ENCODE results near the gene ANO10. TPM values are rescaled to one million over a fixed set of nuclear protein-coding genes. Genes with fewer than 3 reads are reported as not detected.

Gene ANO10
- total and polyA plus RNA-seq, 2 donors (not counting 3 experiments of a cell fraction or from before 2014, with no cell fraction given): 28.4 to 45.8 TPM

DNA sequence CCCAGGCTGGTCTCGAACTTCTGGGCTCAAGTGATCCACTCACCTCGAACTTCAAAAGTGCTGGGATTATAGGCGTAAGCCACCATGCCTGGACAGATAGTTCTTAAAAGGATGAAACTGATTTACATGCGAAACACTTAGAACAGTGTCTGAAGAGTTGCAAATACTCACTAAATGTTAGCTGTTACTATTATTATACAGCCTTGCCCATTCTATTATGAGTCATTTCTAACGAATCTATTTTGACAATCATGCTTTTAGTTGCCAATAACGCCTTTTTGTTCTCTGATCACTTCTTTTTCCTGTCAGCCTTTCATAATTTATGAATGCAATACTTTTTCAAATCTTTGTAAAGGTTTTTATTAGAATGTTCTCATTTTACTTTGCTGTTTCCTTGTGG lies 222.8 kb downstream of the ANO10 start:
- peak; percentile 74 for FAIRE-seq
- H3K27ac ChIP-seq (ENCODE audit: insufficient read depth, low read depth, low read length): peak overlapping the region; percentile 51

More for the DNA sequence above, 222.8 kb downstream of the ANO10 start:
- dilution Hi-C loops (cut with MboI; ENCODE audit: extremely low pct_ligation_motif_present, low sequenced_read_pairs): loop anchor here (25.0 kb wide), 1 partner anchor 212 kb away; no protein-coding TSS in a partner anchor
- Histone ChIP-seq H4K20me1 (replicated peaks; ENCODE audit: control insufficient read depth, extremely low read depth, insufficient read depth, low read length) (no peaks in the 10 kb centered on the region), H3K4me2 (ENCODE audit: insufficient read depth, low read length) (peak overlapping the region; percentile 1), H3K79me2 (ENCODE audit: control insufficient read depth, insufficient read depth, low read length) (no peaks in the 10 kb centered on the region), H3K36me3 (ENCODE audit: control insufficient read depth in 2 of 2, extremely low read depth in 1 of 2, insufficient read depth in 2 of 2, low read length in 2 of 2) (no peaks in the 10 kb centered on the region), H3K9me1 (replicated peaks; ENCODE audit: control insufficient read depth, extremely low read depth, insufficient read depth, low read length) (no peaks in the 10 kb centered on the region), H2AFZ (ENCODE audit: low read depth, low read length) (no peak overlapping the region), H3K9ac (replicated peaks; ENCODE audit: extremely low read depth, insufficient read depth, low read length) (no peak overlapping the region), H3K4me3 (replicated peaks in 1 of 3; ENCODE audit: insufficient read depth in 1 of 3, low read depth in 1 of 3, low read length in 3 of 3) (no peak overlapping the region), H3K4me1 (ENCODE audit: control insufficient read depth, extremely low read depth, insufficient read depth, low read length) (peaks cover 31% of the 10 kb centered on the region), H3K27me3 (ENCODE audit: control insufficient read depth in 2 of 2, insufficient read depth in 2 of 2, low read length in 2 of 2) (no peaks in the 10 kb centered on the region), H3K9me3 (replicated peaks; ENCODE audit: control insufficient read depth, insufficient read depth, low read length) (no peaks in the 10 kb centered on the region)
- BruUV-seq (replicated peaks): no TSS peak
- peak; percentile 62 for DNase-seq (ENCODE audit: low read depth, low spot score)
- CTCF ChIA-PET: interaction anchor here (0.7 to 2.2 kb wide), 2 partner anchors 10 to 69 kb away, joined by 3 to 9 read pairs; no protein-coding TSS in a partner anchor
- no peak for TF ChIP-seq CTCF (IDR thresholded peaks at IDR 0.05; ENCODE audit: extremely low read depth in 1 of 2, insufficient read depth in 1 of 2, low read depth in 1 of 2, low read length in 2 of 2)
- TF ChIP-seq FOS (IDR thresholded peaks at IDR 0.05; ENCODE audit: borderline replicate concordance, insufficient read depth, low read length): peak; percentile 52
- no peak for TF ChIP-seq POLR2A (IDR thresholded peaks at IDR 0.05; ENCODE audit: low read depth, low read length)
- TF ChIP-seq POLR2AphosphoS5 (IDR thresholded peaks at IDR 0.05; ENCODE audit: insufficient read depth, low read depth, low read length): no peak
- peak; percentile 63 for TF ChIP-seq JUN (IDR thresholded peaks at IDR 0.05; ENCODE audit: borderline replicate concordance, insufficient read depth, insufficient read length, low read depth)
- intact Hi-C loops (cut with micrococcal nuclease): loop anchor here (10.0 kb wide), 1 partner anchor 226 kb away; the partner anchor contains the start of gene ANO10
- POLR2A ChIA-PET: no interaction called here
